Forelimb muscle (tissue), 1 donor: ENCODE measurements around the gene CDHR4. TPM values are rescaled to one million over a fixed set of nuclear protein-coding genes. Genes with fewer than 3 reads are reported as not detected.
"Not testable (repeated sequence)": the region's sequence is repeated elsewhere in the genome, so short reads cannot be mapped to it uniquely, and the experiment has no call there.

Source experiments
- DNase-seq: peaks from one replicate; pipeline ENCODE4 v3.0.0-alpha.2; 2013; ENCODE audit warnings: low read depth
- polyA plus RNA-seq: library from polyadenylated mRNA; unstranded; fragments of 120-200 nt; gene quantifications from one replicate; pipeline ENCODE4 v1.2.1, GENCODE V29; 2013; ENCODE audit not compliant: insufficient read length

The CDHR4 gene
- polyA plus RNA-seq, 1 donor: 0.25 TPM

GRCh38 chr3:49803465-49804140, 3.9 kb upstream of the CDHR4 start:
- DNase-seq: no peak

- DNase-seq: peak; percentile 62
Measured at GRCh38 chr3:49802719-49803464, 3.2 kb upstream of the CDHR4 start, which contains the start of gene INKA1. Gene INKA1, plus strand, starts transcription at chr3:49803261. Its CDS starts 132 bp downstream, at chr3:49803393.

GRCh38 chr3:49801160-49801559, 1.5 kb upstream of the CDHR4 start:
- DNase-seq: no peak

- no peak for DNase-seq
Measured at GRCh38 chr3:49799105-49799504, 568 bp downstream of the CDHR4 start.

- DNase-seq: no peak
Measured at GRCh38 chr3:49794926-49795905, 4.5 kb downstream of the CDHR4 start.

GRCh38 chr3:49794431-49794830, 5.2 kb downstream of the CDHR4 start:
- DNase-seq: no peak

GRCh38 chr3:49793486-49794085, 6.1 kb downstream of the CDHR4 start:
- no peak for DNase-seq

- no peak for DNase-seq
Measured at GRCh38 chr3:49792371-49793150, 7.1 kb downstream of the CDHR4 start.

GRCh38 chr3:49791571-49791970, 8.1 kb downstream of the CDHR4 start:
- no peak for DNase-seq

GRCh38 chr3:49790626-49791411, 8.9 kb downstream of the CDHR4 start:
- no peak for DNase-seq

GRCh38 chr3:49788056-49788455, 11.6 kb downstream of the CDHR4 start:
- no peak for DNase-seq

- no peak for DNase-seq
Measured at GRCh38 chr3:49787536-49787935, 12.1 kb downstream of the CDHR4 start.

GRCh38 chr3:49787182-49787464, 12.6 kb downstream of the CDHR4 start:
- no peak for DNase-seq

GRCh38 chr3:49786357-49787181, 13.1 kb downstream of the CDHR4 start, which contains the start of gene IP6K1:
Gene IP6K1, minus strand, starts transcription at chr3:49786542. Its CDS starts 38,502 bp downstream, at chr3:49748040.
- DNase-seq: peak; percentile 100

- DNase-seq: no peak
Measured at GRCh38 chr3:49785565-49786356, 13.9 kb downstream of the CDHR4 start.

GRCh38 chr3:49782277-49782676, 17.4 kb downstream of the CDHR4 start:
- DNase-seq: not testable (repeated sequence)

- DNase-seq: no peak
Measured at GRCh38 chr3:49781415-49782199, 18.1 kb downstream of the CDHR4 start.
